Body of pancreas (tissue), 4 donors: ENCODE data around the gene LAP3. TPM values are rescaled to one million over a fixed set of nuclear protein-coding genes. Genes with fewer than 3 reads are reported as not detected.

ENCODE experiments used
- ATAC-seq: fragments of 150-250 bp; one replicate; pipeline ENCODE4 v1.9.1; 2016
- DNase-seq, 4 donors: peaks; one replicate each; pipeline ENCODE4 v3.0.0-alpha.2; 2019
- H3K27ac ChIP-seq, 4 donors: fragments of 200-600 bp; sonication (generic); 1 replicate in 3 of 4; 2 replicates in 1 of 4; pipeline versions ENCODE4 v1.5.1 to v1.6.1; 2016 to 2019; ENCODE audit warnings: mild to moderate bottlenecking in 1 of 4, mixed read lengths in 1 of 4, moderate library complexity in 1 of 4
- H3K27me3 ChIP-seq, 2 donors: fragments of 200-600 bp; sonication (generic); one replicate each; pipeline ENCODE4 v1.6.0; 2016; ENCODE audit warnings: mild to moderate bottlenecking in 1 of 2
- H3K36me3 ChIP-seq, 2 donors: fragments of 200-600 bp; sonication (generic); replicated peaks in 1 of 2; 2 replicates each; pipeline ENCODE4 v1.5.1; 2016; ENCODE audit warnings: low read depth in 2 of 2; ENCODE audit not compliant: insufficient read depth in 1 of 2
- H3K4me1 ChIP-seq: fragments of 200-600 bp; sonication (generic); one replicate; pipeline ENCODE4 v1.6.0; 2016
- H3K4me3 ChIP-seq, 2 donors: fragments of 200-600 bp; sonication (generic); 1 replicate in 1 of 2; 2 replicates in 1 of 2; pipeline ENCODE4 v1.5.1; 2016 to 2019
- H3K9me3 ChIP-seq, 3 donors: fragments of 200-600 bp; sonication (generic); 1 replicate in 2 of 3; 2 replicates in 1 of 3; pipeline ENCODE4 v1.5.1; 2016
- CTCF ChIP-seq, 7 experiments: fragments of 450-650 bp in 4 of 7; fragments of 200-600 bp in 3 of 7; sonication (generic) in 3 of 7; IDR thresholded peaks; one replicate each; pipeline ENCODE4 v1.5.1; 2016 to 2019; ENCODE audit warnings: antibody characterized with exemption in 7 of 7
- POLR2A ChIP-seq, 3 donors: fragments of 450-650 bp; IDR thresholded peaks; one replicate each; pipeline ENCODE4 v1.6.1; 2016; ENCODE audit warnings: antibody characterized with exemption in 3 of 3, mild to moderate bottlenecking in 2 of 3
- WGBS, 2 donors: methylation state at CpG; one replicate each; pipeline ENCODE4 v1.1.5; 2017; 5-methylcytosine and 5-hydroxymethylcytosine counted together
- intact Hi-C: fragments of 100-400 bp; cut with DNase I; formaldehyde crosslinking; loops from one replicate; pipeline ENCODE4 v1.15.1; 2023
- total RNA-seq, 2 donors: library from RNA; depleted of rRNA; stranded (reverse); fragments of >200 nt; gene quantifications; one replicate each; pipeline ENCODE4 v1.1.0, GENCODE V29; 2016

LAP3 gene
- total RNA-seq, 2 donors from 2014 or later, result 28.0 to 28.8 TPM

DNA sequence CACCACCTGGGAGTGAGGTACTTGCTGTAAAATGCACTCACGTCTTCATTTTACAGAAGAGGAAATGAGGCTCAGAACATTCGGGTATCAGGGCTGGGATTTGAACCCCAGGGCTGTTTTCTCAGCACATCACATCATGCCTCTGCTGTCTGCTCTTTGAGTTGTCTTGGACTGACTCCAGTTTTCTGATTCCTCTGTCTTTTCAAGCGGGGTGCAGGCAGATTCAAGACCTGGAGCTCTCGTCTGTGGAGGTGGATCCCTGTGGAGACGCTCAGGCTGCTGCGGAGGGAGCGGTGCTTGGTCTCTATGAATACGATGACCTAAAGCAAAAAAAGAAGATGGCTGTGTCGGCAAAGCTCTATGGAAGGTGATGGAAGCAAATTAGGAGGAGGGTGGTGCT lies 6.3 kb downstream of the LAP3 start:
- intact Hi-C loops, result no loop called here
- WGBS, 2 donors, result 91 to 93% methylated on average over 9 of the region's 9 CpGs
- Histone ChIP-seq H3K9me3 (no peaks in the 10 kb centered on the region), H3K4me3 (no peak overlapping the region), H3K36me3 (peaks cover 9 to 29% of the 10 kb centered on the region in 2 donors), H3K27me3 (no peaks in the 10 kb centered on the region), H3K4me1 (peaks cover 11% of the 10 kb centered on the region), H3K27ac (no peak overlapping the region)
- DNase-seq, result no peak
- no peak for TF ChIP-seq POLR2A (IDR thresholded peaks at IDR 0.05)
- no peak for TF ChIP-seq CTCF (IDR thresholded peaks at IDR 0.05)
- ATAC-seq, result no peak

GRCh38 chr4:17583941-17584340 lies 6.9 kb downstream of the LAP3 start:
- intact Hi-C loops, result no loop called here
- H3K36me3 ChIP-seq, result peaks cover 9 to 31% of the 10 kb centered on the region in 2 donors
- ATAC-seq, result no peak

GRCh38 chr4:17584521-17585213 lies 7.7 kb downstream of the LAP3 start:
- no peak overlapping the region for H3K27ac ChIP-seq
- intact Hi-C loops, result no loop called here
- DNase-seq (no peak), ATAC-seq (no peak)
- 78 to 87% methylated on average over 10 of the region's 10 CpGs for WGBS, 2 donors
- H3K9me3 ChIP-seq, result no peaks in the 10 kb centered on the region
- no peaks in the 10 kb centered on the region for H3K27me3 ChIP-seq
- TF ChIP-seq CTCF (IDR thresholded peaks at IDR 0.05) (no peak), POLR2A (IDR thresholded peaks at IDR 0.05) (no peak)
- no peaks in the 10 kb centered on the region for H3K4me1 ChIP-seq
- peaks cover 12 to 31% of the 10 kb centered on the region in 2 donors for H3K36me3 ChIP-seq
- no peak overlapping the region for H3K4me3 ChIP-seq

More at GRCh38 chr4:17583941-17584340, 6.9 kb downstream of the LAP3 start:
- TF ChIP-seq POLR2A (IDR thresholded peaks at IDR 0.05) (no peak), CTCF (IDR thresholded peaks at IDR 0.05) (no peak)
- WGBS, 2 donors, result 88 to 96% methylated on average over 4 of the region's 4 CpGs
- Histone ChIP-seq H3K27me3 (no peaks in the 10 kb centered on the region), H3K4me3 (no peak overlapping the region), H3K4me1 (peaks cover 4% of the 10 kb centered on the region), H3K27ac (no peak overlapping the region), H3K9me3 (no peaks in the 10 kb centered on the region)
- no peak for DNase-seq

- TF ChIP-seq POLR2A (IDR thresholded peaks at IDR 0.05) (no peak), CTCF (IDR thresholded peaks at IDR 0.05) (no peak)
- no peak overlapping the region for H3K4me3 ChIP-seq
- peaks cover 17 to 32% of the 10 kb centered on the region in 2 donors for H3K36me3 ChIP-seq
- no peak for ATAC-seq
- DNase-seq, result no peak
- no peaks in the 10 kb centered on the region for H3K9me3 ChIP-seq
- H3K27ac ChIP-seq, result no peak overlapping the region
- no peaks in the 10 kb centered on the region for H3K4me1 ChIP-seq
- WGBS, 2 donors, result 64 to 65% methylated on average over 9 of the region's 9 CpGs
- intact Hi-C loops, result no loop called here
- H3K27me3 ChIP-seq, result no peaks in the 10 kb centered on the region
Measured at GRCh38 chr4:17587094-17587822, 10.3 kb downstream of the LAP3 start.
